Measurements from ENCODE around the gene MARCHF2.
"Not testable (repeated sequence)": the region's sequence is repeated elsewhere in the genome, so short reads cannot be mapped to it uniquely, and the experiment has no call there.

DNA sequence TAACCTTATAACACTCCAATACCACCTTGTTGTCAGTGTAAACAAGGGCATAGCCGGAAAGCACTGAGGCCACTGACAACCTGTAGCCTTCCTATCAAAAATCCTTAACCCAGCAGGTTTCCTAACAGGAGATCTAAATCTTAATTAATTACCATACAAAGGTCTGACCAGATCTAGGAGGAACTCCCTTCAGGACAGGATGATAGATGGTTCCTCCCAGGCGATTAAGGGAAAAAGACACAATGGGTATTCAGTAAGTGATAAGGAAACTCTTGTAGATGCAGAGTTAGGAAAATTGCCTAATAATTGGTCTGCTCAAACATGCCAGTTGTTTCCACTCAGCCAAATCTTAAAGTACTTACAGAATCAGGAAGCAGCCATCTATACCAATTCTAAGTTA lies 28.0 kb upstream of the MARCHF2 start:
- TF ChIP-seq, protein P1, sequence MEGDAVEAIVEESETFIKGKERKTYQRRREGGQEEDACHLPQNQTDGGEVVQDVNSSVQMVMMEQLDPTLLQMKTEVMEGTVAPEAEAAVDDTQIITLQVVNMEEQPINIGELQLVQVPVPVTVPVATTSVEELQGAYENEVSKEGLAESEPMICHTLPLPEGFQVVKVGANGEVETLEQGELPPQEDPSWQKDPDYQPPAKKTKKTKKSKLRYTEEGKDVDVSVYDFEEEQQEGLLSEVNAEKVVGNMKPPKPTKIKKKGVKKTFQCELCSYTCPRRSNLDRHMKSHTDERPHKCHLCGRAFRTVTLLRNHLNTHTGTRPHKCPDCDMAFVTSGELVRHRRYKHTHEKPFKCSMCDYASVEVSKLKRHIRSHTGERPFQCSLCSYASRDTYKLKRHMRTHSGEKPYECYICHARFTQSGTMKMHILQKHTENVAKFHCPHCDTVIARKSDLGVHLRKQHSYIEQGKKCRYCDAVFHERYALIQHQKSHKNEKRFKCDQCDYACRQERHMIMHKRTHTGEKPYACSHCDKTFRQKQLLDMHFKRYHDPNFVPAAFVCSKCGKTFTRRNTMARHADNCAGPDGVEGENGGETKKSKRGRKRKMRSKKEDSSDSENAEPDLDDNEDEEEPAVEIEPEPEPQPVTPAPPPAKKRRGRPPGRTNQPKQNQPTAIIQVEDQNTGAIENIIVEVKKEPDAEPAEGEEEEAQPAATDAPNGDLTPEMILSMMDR (IDR thresholded peaks at IDR 0.05): not testable (repeated sequence)
- TF ChIP-seq POLR2AphosphoS5 (IDR thresholded peaks at IDR 0.05); EP300 (IDR thresholded peaks at IDR 0.05; ENCODE audit: low read depth): not testable (repeated sequence)

Measured in transverse colon (tissue), 4 donors.